SK-N-SH treated with all-trans-retinoic acid at 6 μM for 48 hours (cell line): ENCODE data around the gene ACO1.
A peak's percentile ranks its signal among the peaks of the same experiment; 100 is the strongest.

Experiments used
- ATAC-seq: fragments of 200-7000 bp; cut with Tn5 transposase; 3 replicates; pipeline ENCODE4 v1.9.1; 2020; ENCODE audit warnings: mild to moderate bottlenecking, moderate library complexity
- ARNTL ChIP-seq: fragments of 450-650 bp; formaldehyde crosslinking; IDR thresholded peaks from 2 replicates; pipeline ENCODE4 v1.5.0; 2020; ENCODE audit warnings: low read depth, mild to moderate bottlenecking, moderate library complexity, borderline replicate concordance
- BACH2 ChIP-seq: fragments of 250-450 bp; sonication (Bioruptor Pico); IDR thresholded peaks from 2 replicates; pipeline ENCODE4 v1.9.0; 2021; ENCODE audit warnings: mild to moderate bottlenecking, borderline replicate concordance
- CREB5 ChIP-seq: fragments of 250-450 bp; sonication (Bioruptor Pico); IDR thresholded peaks from 2 replicates; pipeline ENCODE4 v1.5.1; 2020; ENCODE audit warnings: low read depth, mild to moderate bottlenecking, moderate library complexity
- CSRNP3 ChIP-seq: fragments of 250-450 bp; sonication (Bioruptor Pico); IDR thresholded peaks from 2 replicates; pipeline ENCODE4 v1.5.1; 2021; ENCODE audit warnings: mild to moderate bottlenecking, moderate library complexity
- ESRRG ChIP-seq: fragments of 250-450 bp; sonication (Bioruptor Pico); IDR thresholded peaks from 2 replicates; pipeline ENCODE4 v1.6.1; 2021; ENCODE audit warnings: mild to moderate bottlenecking
- GLIS3 ChIP-seq: fragments of 250-450 bp; sonication (Bioruptor Pico); IDR thresholded peaks from 2 replicates; pipeline ENCODE4 v1.5.0; 2020; ENCODE audit warnings: mild to moderate bottlenecking, moderate library complexity
- ISL1 ChIP-seq: fragments of 250-450 bp; sonication (Bioruptor Pico); IDR thresholded peaks from 2 replicates; pipeline ENCODE4 v2.1.2; 2022; ENCODE audit warnings: mild to moderate bottlenecking, moderate library complexity
- PATZ1 ChIP-seq: fragments of 250-450 bp; sonication (Bioruptor Pico); IDR thresholded peaks from 2 replicates; pipeline ENCODE4 v1.8.0; 2020; ENCODE audit warnings: mild to moderate bottlenecking, moderate library complexity, borderline replicate concordance
- SNAI2 ChIP-seq: fragments of 250-450 bp; sonication (Bioruptor Pico); IDR thresholded peaks from 2 replicates; pipeline ENCODE4 v1.5.0; 2020; ENCODE audit warnings: mild to moderate bottlenecking, moderate library complexity
- TOX ChIP-seq: fragments of 250-450 bp; sonication (Bioruptor Pico); IDR thresholded peaks from 2 replicates; pipeline ENCODE4 v1.8.0; 2021; ENCODE audit warnings: mild to moderate bottlenecking, moderate library complexity, borderline replicate concordance
- TSHZ2 ChIP-seq: fragments of 250-450 bp; sonication (Bioruptor Pico); IDR thresholded peaks from 2 replicates; pipeline ENCODE4 v1.5.0; 2020; ENCODE audit warnings: mild to moderate bottlenecking, moderate library complexity
- ZFP3 ChIP-seq: fragments of 250-450 bp; sonication (Bioruptor Pico); IDR thresholded peaks from 2 replicates; pipeline ENCODE4 v1.5.0; 2020; ENCODE audit warnings: mild to moderate bottlenecking, moderate library complexity
- ZFP30 ChIP-seq: fragments of 450-650 bp; formaldehyde crosslinking; IDR thresholded peaks from 2 replicates; pipeline ENCODE4 v1.5.0; 2022; ENCODE audit warnings: mild to moderate bottlenecking, moderate library complexity
- ZNF565 ChIP-seq: fragments of 450-650 bp; formaldehyde crosslinking; conservative IDR thresholded peaks from 2 replicates; pipeline ENCODE4 v1.5.0; 2020; ENCODE audit warnings: low read depth, mild to moderate bottlenecking, moderate library complexity
- ZNF70 ChIP-seq: fragments of 450-650 bp; formaldehyde crosslinking; IDR thresholded peaks from 2 replicates; pipeline ENCODE4 v1.5.0; 2020; ENCODE audit warnings: mild to moderate bottlenecking, moderate library complexity
- ZNF8 ChIP-seq: fragments of 450-650 bp; formaldehyde crosslinking; IDR thresholded peaks from 2 replicates; pipeline ENCODE4 v1.5.0; 2020; ENCODE audit warnings: mild to moderate bottlenecking, moderate library complexity

ACO1 gene

GRCh38 chr9:32371679-32372078 is 12.8 kb upstream of the ACO1 start (continued):
- TF ChIP-seq TSHZ2 (CRISPR knock-in tag) = no peak
- TF ChIP-seq GLIS3 = no peak

- ATAC-seq = no peak
Measured at GRCh38 chr9:32376285-32376684, 8.2 kb upstream of the ACO1 start.

GRCh38 chr9:32378496-32378895 is 5.9 kb upstream of the ACO1 start:
- TF ChIP-seq PATZ1 (CRISPR knock-in tag) = no peak
- TF ChIP-seq ARNTL (CRISPR knock-in tag) = no peak
- TF ChIP-seq CSRNP3 (CRISPR knock-in tag) = no peak
- no peak for TF ChIP-seq ZFP30 (CRISPR knock-in tag)
- ATAC-seq = peak; percentile 92

More at GRCh38 chr9:32376285-32376684, 8.2 kb upstream of the ACO1 start:
- TF ChIP-seq ESRRG (CRISPR knock-in tag) (no peak), CREB5 (no peak), TOX (CRISPR knock-in tag) (no peak), CSRNP3 (CRISPR knock-in tag) (no peak), SNAI2 (CRISPR knock-in tag) (no peak), ZNF8 (CRISPR knock-in tag) (no peak), ZNF70 (CRISPR knock-in tag) (no peak), ZNF565 (no peak), ARNTL (CRISPR knock-in tag) (no peak), ZFP3 (no peak), TSHZ2 (CRISPR knock-in tag) (no peak)
- TF ChIP-seq, all 23 proteins: peak for 0

- ATAC-seq = peak; percentile 89
- TF ChIP-seq PATZ1 (CRISPR knock-in tag) (no peak), ESRRG (CRISPR knock-in tag) (no peak), ISL1 (CRISPR knock-in tag) (no peak), CSRNP3 (CRISPR knock-in tag) (no peak), GLIS3 (no peak), BACH2 (CRISPR knock-in tag) (no peak)
Measured at GRCh38 chr9:32378993-32379729, 5.3 kb upstream of the ACO1 start.
